Measurements from ENCODE around the gene ZBTB1.

The ZBTB1 gene

GRCh38 chr14:64468451-64468850 lies 36.1 kb upstream of the ZBTB1 start:
- Histone ChIP-seq H3K9ac (ENCODE audit: low read length) (no peak overlapping the region), H3K4me1 (ENCODE audit: control insufficient read depth, low read depth, low read length) (peaks cover 13% of the 10 kb centered on the region), H3K27ac (ENCODE audit: low read length) (no peak overlapping the region), H3K4me3 (ENCODE audit: low read length) (no peak overlapping the region), H3K9me3 (ENCODE audit: control insufficient read depth, low read depth, low read length) (no peaks in the 10 kb centered on the region), H3K27me3 (ENCODE audit: control insufficient read depth, insufficient read depth, low read length) (peaks cover 17% of the 10 kb centered on the region), H3K36me3 (ENCODE audit: control insufficient read depth, low read depth, low read length) (no peaks in the 10 kb centered on the region)

GRCh38 chr14:64474041-64474440 lies 30.5 kb upstream of the ZBTB1 start:
- no peak overlapping the region for H3K4me3 ChIP-seq (ENCODE audit: low read length)
- no peaks in the 10 kb centered on the region for H3K4me1 ChIP-seq (ENCODE audit: control insufficient read depth, low read depth, low read length)
- no peaks in the 10 kb centered on the region for H3K36me3 ChIP-seq (ENCODE audit: control insufficient read depth, low read depth, low read length)
- H3K9ac ChIP-seq (ENCODE audit: low read length), result no peak overlapping the region
- H3K27ac ChIP-seq (ENCODE audit: low read length), result no peak overlapping the region
- no peaks in the 10 kb centered on the region for H3K9me3 ChIP-seq (ENCODE audit: control insufficient read depth, low read depth, low read length)
- no peaks in the 10 kb centered on the region for H3K27me3 ChIP-seq (ENCODE audit: control insufficient read depth, insufficient read depth, low read length)

DNA sequence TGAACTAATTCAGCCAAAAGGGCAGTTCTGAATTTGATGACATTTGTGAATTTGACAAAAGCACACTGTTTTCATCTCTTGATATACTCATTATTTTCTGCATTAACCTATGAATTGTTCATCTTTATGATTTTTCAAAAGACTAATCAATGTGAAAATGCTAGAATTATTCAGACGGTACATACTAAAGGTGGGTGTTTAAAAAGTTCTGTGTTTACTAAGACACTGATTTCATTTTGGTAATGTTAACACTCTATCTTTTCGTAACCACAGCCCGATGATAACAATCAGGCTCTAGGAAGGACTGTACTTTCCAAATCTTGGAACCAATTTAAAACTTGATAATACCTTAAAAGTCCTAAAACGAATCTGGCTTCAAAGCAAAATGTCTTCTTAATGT lies 29.9 kb upstream of the ZBTB1 start:
- Histone ChIP-seq H3K4me1 (ENCODE audit: control insufficient read depth, low read depth, low read length) (no peaks in the 10 kb centered on the region), H3K27me3 (ENCODE audit: control insufficient read depth, insufficient read depth, low read length) (no peaks in the 10 kb centered on the region), H3K9ac (ENCODE audit: low read length) (no peak overlapping the region), H3K27ac (ENCODE audit: low read length) (no peak overlapping the region), H3K4me3 (ENCODE audit: low read length) (no peak overlapping the region), H3K9me3 (ENCODE audit: control insufficient read depth, low read depth, low read length) (no peaks in the 10 kb centered on the region), H3K36me3 (ENCODE audit: control insufficient read depth, low read depth, low read length) (no peaks in the 10 kb centered on the region)

DNA sequence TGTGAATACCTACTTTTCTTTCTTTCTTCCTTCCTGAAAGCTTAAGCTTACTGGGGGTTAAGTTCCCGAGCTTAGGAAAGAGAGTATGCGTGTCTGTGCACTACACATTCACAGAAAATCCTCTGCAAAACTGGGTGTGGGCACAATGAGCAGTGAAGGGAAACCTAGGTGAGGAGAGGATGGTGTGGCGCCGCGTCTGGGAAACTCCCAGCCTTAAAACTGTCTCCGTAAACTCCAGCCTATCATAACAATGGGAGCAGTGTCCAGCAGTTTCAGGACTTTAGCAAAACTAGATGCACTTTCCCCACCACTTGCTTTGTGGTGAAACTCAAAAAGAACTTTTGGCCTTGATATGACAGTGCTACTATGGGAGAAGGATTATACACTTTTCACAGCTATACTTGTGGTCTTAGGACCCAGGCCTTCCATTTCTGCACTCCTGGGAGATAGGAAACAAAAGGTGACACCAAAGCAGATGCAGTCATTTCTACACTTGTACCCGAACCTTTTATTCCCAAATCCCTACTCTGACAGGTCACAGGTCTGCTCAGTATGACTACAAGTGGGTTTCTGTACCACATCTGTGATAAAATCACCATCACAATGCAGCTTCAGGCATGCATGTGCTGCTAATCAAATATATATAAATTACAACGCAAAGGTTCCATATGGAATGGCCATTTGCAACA lies 28.8 kb upstream of the ZBTB1 start:
- no peak overlapping the region for H3K27ac ChIP-seq (ENCODE audit: low read length)

GRCh38 chr14:64476438-64476837 lies 28.1 kb upstream of the ZBTB1 start:
- Histone ChIP-seq H3K27ac (ENCODE audit: low read length) (no peak overlapping the region), H3K9me3 (ENCODE audit: control insufficient read depth, low read depth, low read length) (no peaks in the 10 kb centered on the region), H3K36me3 (ENCODE audit: control insufficient read depth, low read depth, low read length) (no peaks in the 10 kb centered on the region), H3K4me3 (ENCODE audit: low read length) (no peak overlapping the region), H3K9ac (ENCODE audit: low read length) (no peak overlapping the region), H3K27me3 (ENCODE audit: control insufficient read depth, insufficient read depth, low read length) (no peaks in the 10 kb centered on the region), H3K4me1 (ENCODE audit: control insufficient read depth, low read depth, low read length) (no peaks in the 10 kb centered on the region)

More for the DNA sequence above, 28.8 kb upstream of the ZBTB1 start:
- no peaks in the 10 kb centered on the region for H3K4me1 ChIP-seq (ENCODE audit: control insufficient read depth, low read depth, low read length)
- no peaks in the 10 kb centered on the region for H3K9me3 ChIP-seq (ENCODE audit: control insufficient read depth, low read depth, low read length)
- no peaks in the 10 kb centered on the region for H3K27me3 ChIP-seq (ENCODE audit: control insufficient read depth, insufficient read depth, low read length)
- H3K9ac ChIP-seq (ENCODE audit: low read length), result no peak overlapping the region
- H3K4me3 ChIP-seq (ENCODE audit: low read length), result no peak overlapping the region
- H3K36me3 ChIP-seq (ENCODE audit: control insufficient read depth, low read depth, low read length), result no peaks in the 10 kb centered on the region

- Histone ChIP-seq H3K27ac (ENCODE audit: low read length) (no peak overlapping the region), H3K27me3 (ENCODE audit: control insufficient read depth, insufficient read depth, low read length) (no peaks in the 10 kb centered on the region)
Measured at GRCh38 chr14:64478634-64479250, 25.8 kb upstream of the ZBTB1 start.

DNA sequence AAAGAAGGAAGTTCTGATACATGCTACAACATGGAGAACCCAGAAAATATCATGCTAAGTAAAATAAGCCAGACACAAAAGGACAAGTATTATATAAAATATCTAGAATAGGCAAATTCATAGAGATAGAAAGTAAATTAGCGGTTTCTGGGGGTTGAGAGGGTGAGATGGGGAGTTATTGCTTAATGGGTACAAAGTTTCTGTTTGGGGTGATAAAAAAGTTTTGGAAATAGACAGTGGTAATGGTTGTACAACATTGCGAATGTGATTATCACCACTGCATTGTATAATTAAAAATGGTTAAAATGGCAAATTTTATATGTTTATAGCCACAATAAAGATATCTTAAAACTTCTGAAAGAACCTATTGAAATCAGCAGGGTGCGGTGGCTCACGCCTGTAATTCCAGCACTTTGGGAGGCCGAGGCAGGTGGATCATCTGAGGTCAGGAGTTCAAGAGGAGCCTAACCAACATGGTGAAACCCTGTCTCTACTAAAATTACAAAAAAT lies 15.9 kb upstream of the ZBTB1 start:
- Histone ChIP-seq H3K9me3 (ENCODE audit: control insufficient read depth, low read depth, low read length) (no peaks in the 10 kb centered on the region), H3K36me3 (ENCODE audit: control insufficient read depth, low read depth, low read length) (peaks cover 19% of the 10 kb centered on the region), H3K27ac (ENCODE audit: low read length) (no peak overlapping the region), H3K9ac (ENCODE audit: low read length) (no peak overlapping the region), H3K4me3 (ENCODE audit: low read length) (no peak overlapping the region), H3K27me3 (ENCODE audit: control insufficient read depth, insufficient read depth, low read length) (no peaks in the 10 kb centered on the region), H3K4me1 (ENCODE audit: control insufficient read depth, low read depth, low read length) (no peaks in the 10 kb centered on the region)

More at GRCh38 chr14:64478634-64479250, 25.8 kb upstream of the ZBTB1 start:
- H3K9ac ChIP-seq (ENCODE audit: low read length), result no peak overlapping the region
- no peaks in the 10 kb centered on the region for H3K36me3 ChIP-seq (ENCODE audit: control insufficient read depth, low read depth, low read length)
- no peaks in the 10 kb centered on the region for H3K9me3 ChIP-seq (ENCODE audit: control insufficient read depth, low read depth, low read length)
- no peaks in the 10 kb centered on the region for H3K4me1 ChIP-seq (ENCODE audit: control insufficient read depth, low read depth, low read length)
- H3K4me3 ChIP-seq (ENCODE audit: low read length), result no peak overlapping the region

DNA sequence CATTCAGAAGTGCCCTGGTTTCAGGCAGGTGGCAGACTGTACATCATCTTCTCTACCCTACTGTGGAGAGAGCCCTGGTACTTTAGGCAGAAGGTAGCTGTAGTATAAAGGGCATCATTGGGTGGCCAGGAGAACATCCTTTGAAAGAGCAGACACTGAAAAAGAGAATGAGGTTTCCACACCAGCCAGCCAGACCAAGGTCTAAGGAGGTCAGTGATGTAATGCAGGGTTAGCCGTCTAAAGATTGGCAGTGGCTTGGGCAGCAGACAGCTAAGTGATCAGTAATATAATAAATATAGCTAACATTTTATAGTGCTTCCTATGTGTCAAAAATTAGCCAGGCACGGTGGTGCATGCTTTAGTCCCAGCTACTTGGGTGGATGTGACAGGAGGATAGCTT lies 12.9 kb upstream of the ZBTB1 start:
- Histone ChIP-seq H3K27ac (ENCODE audit: low read length) (no peak overlapping the region), H3K9me3 (ENCODE audit: control insufficient read depth, low read depth, low read length) (no peaks in the 10 kb centered on the region), H3K27me3 (ENCODE audit: control insufficient read depth, insufficient read depth, low read length) (no peaks in the 10 kb centered on the region), H3K9ac (ENCODE audit: low read length) (no peak overlapping the region), H3K4me1 (ENCODE audit: control insufficient read depth, low read depth, low read length) (no peaks in the 10 kb centered on the region), H3K4me3 (ENCODE audit: low read length) (no peak overlapping the region), H3K36me3 (ENCODE audit: control insufficient read depth, low read depth, low read length) (peaks cover 25% of the 10 kb centered on the region)

GRCh38 chr14:64493455-64493854 lies 11.1 kb upstream of the ZBTB1 start:
- Histone ChIP-seq H3K9ac (ENCODE audit: low read length) (no peak overlapping the region), H3K4me1 (ENCODE audit: control insufficient read depth, low read depth, low read length) (no peaks in the 10 kb centered on the region), H3K27me3 (ENCODE audit: control insufficient read depth, insufficient read depth, low read length) (no peaks in the 10 kb centered on the region), H3K36me3 (ENCODE audit: control insufficient read depth, low read depth, low read length) (peaks cover 12% of the 10 kb centered on the region), H3K9me3 (ENCODE audit: control insufficient read depth, low read depth, low read length) (no peaks in the 10 kb centered on the region), H3K4me3 (ENCODE audit: low read length) (no peak overlapping the region), H3K27ac (ENCODE audit: low read length) (no peak overlapping the region)

DNA sequence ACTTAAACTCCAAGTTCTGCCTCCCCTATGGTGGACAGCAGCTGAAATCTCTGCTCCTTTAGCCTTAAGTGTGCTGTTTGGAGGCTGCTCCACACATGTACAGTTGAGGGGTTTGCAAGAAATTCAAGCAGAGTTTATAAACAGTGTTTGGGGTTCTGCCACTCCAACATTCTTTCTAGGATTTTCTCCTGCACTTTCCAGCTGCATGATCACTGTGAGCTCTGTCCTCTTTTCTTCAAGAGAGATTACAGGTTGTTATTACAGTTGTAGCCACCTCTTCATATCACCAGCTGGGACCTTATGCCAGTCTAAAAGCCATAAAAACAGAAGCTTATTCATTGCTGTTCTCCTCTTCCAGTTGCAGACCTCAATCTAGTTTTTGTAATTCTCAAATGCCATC lies 9.3 kb upstream of the ZBTB1 start:
- Histone ChIP-seq H3K36me3 (ENCODE audit: control insufficient read depth, low read depth, low read length) (peaks cover 11% of the 10 kb centered on the region), H3K4me1 (ENCODE audit: control insufficient read depth, low read depth, low read length) (no peaks in the 10 kb centered on the region), H3K27ac (ENCODE audit: low read length) (no peak overlapping the region), H3K9me3 (ENCODE audit: control insufficient read depth, low read depth, low read length) (no peaks in the 10 kb centered on the region), H3K27me3 (ENCODE audit: control insufficient read depth, insufficient read depth, low read length) (no peaks in the 10 kb centered on the region), H3K4me3 (ENCODE audit: low read length) (no peak overlapping the region), H3K9ac (ENCODE audit: low read length) (no peak overlapping the region)

GRCh38 chr14:64496764-64497163 lies 7.8 kb upstream of the ZBTB1 start:
- H3K4me1 ChIP-seq (ENCODE audit: control insufficient read depth, low read depth, low read length), result no peaks in the 10 kb centered on the region
- no peak overlapping the region for H3K9ac ChIP-seq (ENCODE audit: low read length)
- no peaks in the 10 kb centered on the region for H3K9me3 ChIP-seq (ENCODE audit: control insufficient read depth, low read depth, low read length)
- H3K27ac ChIP-seq (ENCODE audit: low read length), result no peak overlapping the region
- peaks cover 11% of the 10 kb centered on the region for H3K36me3 ChIP-seq (ENCODE audit: control insufficient read depth, low read depth, low read length)
- no peak overlapping the region for H3K4me3 ChIP-seq (ENCODE audit: low read length)
- H3K27me3 ChIP-seq (ENCODE audit: control insufficient read depth, insufficient read depth, low read length), result no peaks in the 10 kb centered on the region

- no peak overlapping the region for H3K9ac ChIP-seq (ENCODE audit: low read length)
- peaks cover 9% of the 10 kb centered on the region for H3K36me3 ChIP-seq (ENCODE audit: control insufficient read depth, low read depth, low read length)
- no peaks in the 10 kb centered on the region for H3K27me3 ChIP-seq (ENCODE audit: control insufficient read depth, insufficient read depth, low read length)
- H3K27ac ChIP-seq (ENCODE audit: low read length), result no peak overlapping the region
- no peaks in the 10 kb centered on the region for H3K9me3 ChIP-seq (ENCODE audit: control insufficient read depth, low read depth, low read length)
- H3K4me1 ChIP-seq (ENCODE audit: control insufficient read depth, low read depth, low read length), result no peaks in the 10 kb centered on the region
- no peak overlapping the region for H3K4me3 ChIP-seq (ENCODE audit: low read length)
Measured at GRCh38 chr14:64500088-64500487, 4.5 kb upstream of the ZBTB1 start.
